RPMI8226 (cell line): ENCODE data around the gene TMEM170B.

ENCODE experiments used
- DNase-seq: peaks from one replicate; pipeline ENCODE4 v3.0.0-alpha.2; 2015

The TMEM170B gene, protein sequence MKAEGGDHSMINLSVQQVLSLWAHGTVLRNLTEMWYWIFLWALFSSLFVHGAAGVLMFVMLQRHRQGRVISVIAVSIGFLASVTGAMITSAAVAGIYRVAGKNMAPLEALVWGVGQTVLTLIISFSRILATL

DNA sequence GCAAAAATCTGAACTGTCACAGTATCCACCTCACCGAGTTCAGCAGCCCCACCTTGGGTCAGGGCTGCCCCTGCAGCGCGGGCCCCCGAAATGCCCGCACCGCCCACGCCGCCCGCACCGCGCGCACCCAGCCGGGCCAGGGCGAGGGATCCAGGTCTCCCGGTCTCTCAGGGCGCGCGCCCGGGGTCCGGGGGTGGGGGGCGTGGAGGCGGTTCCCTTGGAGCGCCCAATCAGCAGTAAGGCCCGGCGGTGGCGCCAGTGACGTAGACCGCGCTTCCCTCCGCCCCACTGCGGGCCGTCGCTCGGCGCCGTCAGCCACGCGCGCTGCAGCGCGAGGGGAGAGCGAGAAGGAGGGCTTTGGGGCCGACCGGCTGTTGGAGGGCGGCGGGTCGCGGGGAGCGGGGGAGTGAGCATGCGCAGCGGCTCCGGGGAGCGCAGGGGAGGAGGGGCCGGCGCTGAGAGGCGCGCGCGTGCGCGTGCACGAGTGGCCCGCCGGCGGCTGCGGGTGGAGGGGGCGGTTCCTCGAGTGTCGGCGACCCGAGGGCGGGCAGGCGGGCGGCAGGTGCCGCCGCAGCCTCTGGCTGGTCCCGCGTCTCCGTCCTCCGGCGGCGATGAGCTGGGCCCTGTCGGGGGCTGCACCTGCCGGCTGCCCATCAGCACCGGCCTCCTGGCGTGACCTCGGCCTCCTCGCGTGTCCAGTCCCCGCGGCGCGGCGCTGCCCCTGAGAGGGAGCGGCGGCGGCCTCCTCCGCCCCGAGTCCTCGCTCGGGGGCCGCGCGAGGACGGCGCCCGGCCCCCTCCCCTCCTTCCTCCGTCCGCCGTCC, at the start of gene TMEM170B:
Gene TMEM170B (plus strand): TSS at position 521 of the 823 bp plus-strand sequence. CDS start 529 bp downstream, outside the sequence.
- DNase-seq = peak; percentile 82

DNA sequence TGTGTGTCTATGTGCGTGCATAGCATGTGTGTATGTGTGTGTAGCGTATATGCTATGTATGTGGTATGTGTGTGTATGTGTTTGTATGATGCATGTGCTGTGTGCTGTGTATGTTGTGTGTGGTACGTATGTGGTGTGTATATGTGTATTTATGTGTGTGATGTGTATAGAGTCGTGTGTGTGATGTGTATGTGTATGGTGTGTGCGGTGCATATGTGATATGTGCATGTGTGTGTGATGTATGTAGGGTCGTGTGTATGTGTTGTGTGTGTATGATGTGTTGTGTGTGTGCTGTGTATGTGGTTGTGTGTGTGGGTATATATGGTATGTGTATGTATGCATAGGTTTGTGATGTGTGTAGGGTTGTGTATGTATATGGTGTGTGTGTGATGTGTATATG, 46.6 kb upstream of the TMEM170B start:
- no peak for DNase-seq

DNA sequence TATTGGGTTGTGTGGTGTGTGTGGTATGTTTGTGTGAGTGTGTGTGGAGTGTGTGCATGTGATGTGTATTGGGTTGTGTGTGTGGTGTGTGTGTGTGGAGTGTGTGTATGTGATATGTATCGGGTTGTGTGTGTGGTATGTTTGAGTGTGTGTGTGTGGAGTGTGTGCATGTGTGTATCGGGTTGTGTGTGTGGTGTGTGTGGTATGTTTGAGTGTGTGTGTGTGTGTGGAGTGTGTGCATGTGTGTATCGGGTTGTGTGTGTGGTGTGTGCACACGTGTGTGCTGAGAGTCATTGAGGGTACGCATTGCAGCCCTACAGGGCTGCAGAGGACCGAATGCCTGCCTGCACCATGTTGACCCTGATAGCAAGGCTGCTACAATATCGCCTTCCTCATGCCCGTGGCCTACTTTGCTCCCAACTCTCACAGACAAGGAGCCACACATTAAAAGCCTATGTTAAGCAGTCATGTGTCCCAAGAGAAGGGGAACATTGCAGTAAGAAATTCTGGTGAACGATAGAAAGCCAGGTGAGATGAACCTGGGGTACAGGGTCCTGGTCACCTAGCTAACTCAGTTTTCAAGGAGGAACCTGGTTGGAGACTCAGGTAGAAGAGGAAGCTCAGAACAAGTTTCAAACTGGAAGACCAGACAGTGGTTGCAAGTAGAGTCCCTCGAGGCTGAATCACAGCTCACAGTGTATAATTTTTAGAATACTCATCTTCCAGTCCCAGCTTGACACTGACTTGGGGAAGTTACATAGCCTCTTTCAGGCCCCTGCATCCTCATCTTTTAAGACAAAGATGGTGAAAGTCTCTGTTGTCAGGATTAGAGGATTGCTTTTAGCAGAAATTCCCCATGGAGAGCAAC, 45.7 kb upstream of the TMEM170B start:
- DNase-seq = no peak

DNA sequence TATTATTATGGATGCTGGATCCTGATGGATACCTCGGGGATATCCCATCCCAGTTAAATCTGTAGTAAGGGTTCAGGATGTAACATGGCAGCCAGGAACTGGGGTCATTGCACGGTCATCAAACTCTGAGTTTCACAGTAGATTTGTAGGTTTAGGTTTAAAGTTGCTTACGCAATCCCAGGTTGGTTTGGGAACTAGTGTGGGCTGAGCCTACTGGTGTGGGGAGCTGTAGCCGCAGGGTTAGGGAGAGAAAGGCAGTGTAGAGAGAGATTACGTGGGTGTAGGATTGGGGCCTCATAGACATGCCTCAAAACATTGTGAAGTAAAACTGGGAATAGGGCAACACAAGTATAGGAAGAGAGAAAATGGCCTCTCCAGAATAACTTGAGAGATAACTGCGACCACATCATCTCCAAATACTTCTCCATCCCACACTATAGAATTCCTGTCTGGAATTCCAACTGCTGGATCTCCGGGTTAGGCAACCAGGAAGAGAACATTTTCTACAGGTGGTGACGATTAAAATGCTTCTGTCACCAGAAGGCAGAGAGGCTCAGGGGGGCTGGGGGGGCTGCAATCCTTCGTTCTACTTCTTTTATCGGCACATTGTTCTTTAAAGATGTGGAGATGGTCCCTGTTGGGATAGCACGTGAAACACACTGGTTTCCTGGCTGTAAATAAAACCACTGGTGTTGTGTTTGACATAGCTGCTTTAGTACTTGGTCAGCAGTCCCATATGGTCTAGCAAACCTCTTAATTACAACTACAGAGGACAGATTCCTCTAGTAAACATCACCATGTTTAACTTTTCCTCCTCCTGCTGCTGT, 44.9 kb upstream of the TMEM170B start:
- no peak for DNase-seq

DNA sequence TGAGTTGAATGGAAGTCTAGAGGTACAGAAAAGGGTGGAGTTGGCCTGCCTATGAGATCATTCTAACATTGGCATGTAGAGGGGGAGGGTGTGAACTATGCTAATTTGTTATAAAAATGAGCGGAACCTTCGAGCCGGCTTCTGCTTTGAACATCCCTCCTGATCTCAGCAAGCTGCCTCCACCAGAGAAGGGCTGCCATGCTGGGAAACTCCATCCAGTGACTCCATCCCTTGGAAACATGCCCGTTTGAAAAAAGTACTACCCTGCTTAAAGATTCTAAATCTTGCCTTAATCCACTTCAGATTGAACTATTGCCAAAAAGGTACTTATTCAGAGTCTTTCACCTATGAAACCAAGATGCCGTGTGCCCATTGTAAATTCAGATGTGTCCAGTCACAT, 43.6 kb upstream of the TMEM170B start:
- no peak for DNase-seq

DNA sequence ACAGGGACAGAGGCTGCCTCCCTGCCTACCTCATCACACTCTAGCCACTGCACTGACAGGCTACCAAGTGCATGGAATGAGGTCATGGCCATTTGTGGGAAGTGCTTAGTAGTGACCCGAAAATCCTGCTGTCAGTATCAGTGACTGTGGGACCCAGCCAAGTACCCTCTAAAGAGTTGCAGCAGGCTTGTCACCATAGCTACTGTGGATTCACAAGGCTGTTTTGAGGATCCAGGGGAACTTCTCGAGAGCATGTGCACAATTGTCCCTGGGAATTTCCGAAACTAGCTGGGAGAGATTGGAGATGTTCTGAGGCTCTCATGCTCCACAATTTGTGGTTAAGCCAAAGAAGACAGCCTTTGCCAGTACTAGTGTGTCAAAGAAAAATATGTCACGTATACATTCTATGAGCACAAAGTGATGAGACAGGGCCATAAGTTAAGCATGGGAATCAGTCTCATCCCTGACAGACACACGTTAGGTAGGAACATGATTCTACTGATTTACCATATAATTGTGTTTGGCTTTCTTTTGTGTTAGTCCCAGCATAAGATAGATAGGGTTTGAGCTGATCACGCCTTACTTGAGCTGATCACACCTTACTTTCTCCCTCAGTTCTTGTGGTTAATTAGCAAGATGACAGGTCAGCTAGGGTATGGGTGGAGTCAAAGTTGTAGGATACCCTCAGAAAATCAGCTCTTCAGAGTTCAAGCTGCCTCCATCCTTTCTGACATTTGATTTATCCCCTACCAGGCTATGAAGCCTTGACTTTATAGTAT, 42.6 kb upstream of the TMEM170B start:
- no peak for DNase-seq

DNA sequence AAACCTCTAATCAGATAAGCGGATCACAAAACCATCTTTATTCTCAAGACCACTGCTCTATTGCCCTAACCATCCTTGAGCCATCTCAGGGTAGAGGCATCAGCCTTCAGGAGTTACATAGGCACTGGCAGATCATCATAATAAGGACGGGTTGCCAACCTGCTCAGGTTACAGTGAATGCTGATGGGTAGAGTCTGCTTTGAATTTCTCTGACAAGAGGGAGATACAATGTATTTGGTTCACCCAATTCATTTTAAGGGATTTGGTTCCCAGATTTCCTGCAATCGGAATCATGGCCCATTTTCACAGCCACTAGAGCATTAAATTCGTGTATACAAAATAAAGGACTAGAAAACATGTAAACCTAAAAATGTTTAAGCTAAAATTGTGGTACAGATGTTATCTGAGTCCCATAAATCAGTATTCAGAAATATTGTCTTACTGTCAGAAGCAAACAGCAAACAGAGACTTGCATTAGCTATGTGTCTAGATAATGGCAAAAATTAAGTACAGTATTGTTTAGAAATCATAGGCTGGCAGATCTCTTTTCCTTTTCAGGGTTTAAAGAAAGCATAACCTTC, 41.9 kb upstream of the TMEM170B start:
- no peak for DNase-seq

DNA sequence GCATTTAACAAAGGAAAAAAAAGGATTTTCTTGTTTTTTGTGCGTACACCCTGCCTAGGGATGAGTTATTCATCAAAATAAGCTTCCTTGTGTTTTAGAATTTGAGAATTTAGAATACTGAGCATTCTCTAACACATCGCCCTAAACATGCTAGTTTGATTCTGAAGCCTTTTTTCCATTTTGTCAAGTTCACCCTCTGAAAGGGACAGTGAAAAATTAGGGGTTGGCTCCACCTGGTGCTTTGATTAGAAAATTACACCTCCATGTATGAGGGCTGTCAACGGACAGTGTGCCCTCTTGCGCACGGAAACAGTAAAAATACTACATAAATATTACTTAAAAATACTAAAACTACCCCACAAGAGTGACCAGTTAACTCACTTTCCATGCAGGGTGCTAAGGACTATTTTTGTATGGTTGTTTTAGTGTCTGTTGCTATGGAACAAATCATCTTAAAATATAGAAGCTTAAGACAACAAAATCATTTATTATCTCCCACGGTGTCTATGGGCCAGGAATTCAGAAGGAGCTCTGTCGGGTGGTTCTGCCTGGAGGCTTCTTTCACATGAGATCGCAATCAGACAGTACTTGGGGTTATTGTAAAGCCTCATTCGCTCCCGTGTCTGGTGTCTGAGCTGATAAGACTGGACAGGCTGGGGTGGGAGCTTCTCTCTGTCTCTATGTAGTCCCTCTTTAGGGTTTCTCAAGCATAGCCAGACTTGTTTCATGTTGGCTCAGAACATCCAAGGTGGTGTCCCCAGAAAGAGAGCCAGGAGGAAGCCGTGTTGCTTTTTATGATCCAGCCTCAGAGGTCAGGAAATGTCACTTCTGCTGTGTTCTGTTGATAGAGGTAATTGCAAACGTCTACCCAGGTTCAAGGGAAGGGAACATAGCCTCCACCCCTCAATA, 41.1 kb upstream of the TMEM170B start:
- DNase-seq = peak; percentile 83

DNA sequence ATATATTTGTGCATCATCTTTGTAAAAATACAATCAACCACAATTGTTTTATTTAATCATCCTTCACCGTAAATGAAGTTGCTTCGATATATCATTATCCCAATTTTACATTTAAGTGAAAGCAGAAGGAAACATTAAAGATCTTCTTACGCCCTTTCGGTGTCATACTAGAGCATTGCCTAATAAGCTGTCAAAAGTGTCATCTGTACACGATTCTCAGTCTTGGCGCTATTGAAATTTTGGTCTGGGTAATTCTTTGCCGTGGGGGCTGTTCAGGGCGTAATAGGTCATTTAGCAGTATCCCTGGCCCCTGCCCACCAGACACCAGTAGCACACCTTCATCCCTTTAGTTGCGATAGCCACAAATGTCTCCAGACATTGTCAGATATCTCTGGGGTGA, 40.4 kb upstream of the TMEM170B start:
- DNase-seq = no peak

DNA sequence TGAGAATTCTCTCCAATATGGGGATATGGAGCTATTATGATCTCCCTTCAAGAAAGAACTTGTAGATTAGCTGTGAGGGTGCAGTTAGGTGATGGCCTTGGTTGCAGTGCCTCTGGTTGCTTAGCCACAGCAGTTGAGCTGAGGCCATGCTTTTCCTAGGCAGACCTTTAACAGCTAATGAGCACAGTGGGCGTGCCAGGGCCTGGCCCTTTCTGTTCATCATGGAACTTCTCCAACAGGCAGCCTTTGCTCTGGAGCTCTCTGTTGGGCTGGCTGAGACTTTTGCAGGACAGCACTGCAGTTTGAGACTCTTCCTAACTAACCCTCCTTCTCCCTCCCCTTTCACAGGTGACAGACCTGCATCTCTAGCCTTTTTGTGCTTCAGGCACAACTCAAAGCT, 39.7 kb upstream of the TMEM170B start:
- no peak for DNase-seq

DNA sequence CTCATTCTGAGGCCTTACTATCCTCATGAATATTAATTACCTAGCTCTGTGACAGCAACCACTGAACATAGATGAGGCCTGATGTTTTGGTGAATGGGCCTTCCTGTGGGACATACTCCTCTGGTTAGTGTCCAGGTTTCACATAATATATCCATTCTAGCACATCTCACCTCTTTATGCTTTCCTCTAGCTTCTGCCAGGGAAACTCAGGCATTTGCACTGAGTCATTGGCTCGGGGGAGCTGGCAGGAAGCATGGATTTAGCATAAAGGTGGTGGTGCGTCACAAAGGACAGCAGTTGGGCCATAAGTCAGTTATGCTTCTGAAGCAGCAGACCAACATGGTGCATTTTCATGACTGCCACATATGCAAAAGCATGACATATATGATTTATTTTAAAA, 37.5 kb upstream of the TMEM170B start:
- no peak for DNase-seq

DNA sequence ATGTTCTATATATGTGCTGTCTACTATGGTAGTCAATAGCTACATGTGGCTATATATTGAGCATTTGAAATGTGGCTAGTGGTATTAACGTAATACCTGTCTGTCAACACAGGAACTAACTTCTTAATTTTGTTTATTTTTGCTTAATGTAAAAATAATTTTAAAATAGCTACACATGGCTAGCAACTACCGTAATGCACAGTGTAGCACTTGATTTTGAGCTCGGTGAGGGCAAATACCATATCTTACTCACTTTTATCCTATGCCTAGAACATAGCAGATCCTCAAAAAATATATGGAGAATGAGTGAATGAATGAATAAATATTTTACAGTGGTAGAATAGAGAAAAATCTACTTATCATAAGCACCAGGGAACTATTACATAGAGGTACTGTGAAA, 28.1 kb upstream of the TMEM170B start:
- no peak for DNase-seq

DNA sequence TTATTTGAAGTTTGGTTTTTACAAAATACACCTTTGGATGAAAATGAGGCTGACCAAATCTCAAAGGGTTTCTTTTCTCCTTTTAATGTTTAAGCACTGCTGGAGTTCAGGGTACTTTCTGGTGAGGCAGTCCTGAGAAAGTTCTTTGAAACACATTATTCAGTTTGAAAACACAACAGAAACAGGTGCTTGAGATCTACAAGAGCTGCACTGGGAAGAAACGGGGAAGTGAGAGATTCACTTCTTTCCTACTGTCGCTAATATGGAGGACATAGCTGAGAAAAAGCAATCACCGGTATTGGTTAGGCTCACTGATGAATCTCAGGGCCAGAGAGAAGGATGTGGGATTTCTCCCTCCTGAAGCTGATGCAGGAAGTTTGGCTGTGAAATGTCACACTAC, 22.9 kb upstream of the TMEM170B start:
- no peak for DNase-seq

DNA sequence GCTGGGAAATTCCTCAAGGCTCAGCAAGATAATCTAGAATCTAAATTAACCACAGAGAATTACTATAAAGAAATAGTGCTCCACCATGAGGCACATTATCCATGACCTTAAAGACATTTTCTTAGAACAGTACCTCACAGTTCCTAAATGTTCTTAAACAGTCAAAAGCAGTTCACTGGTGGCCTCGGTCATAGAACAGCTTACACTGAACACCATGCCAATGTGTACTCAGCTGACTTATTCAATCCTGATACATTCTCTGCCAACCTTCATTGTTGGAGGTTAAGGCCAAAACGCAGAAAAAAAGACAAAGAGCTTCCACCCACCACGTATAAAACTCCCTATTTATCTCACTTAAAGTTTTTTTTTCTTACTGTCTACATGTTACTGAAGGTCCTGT, 21.8 kb upstream of the TMEM170B start:
- DNase-seq = no peak

DNA sequence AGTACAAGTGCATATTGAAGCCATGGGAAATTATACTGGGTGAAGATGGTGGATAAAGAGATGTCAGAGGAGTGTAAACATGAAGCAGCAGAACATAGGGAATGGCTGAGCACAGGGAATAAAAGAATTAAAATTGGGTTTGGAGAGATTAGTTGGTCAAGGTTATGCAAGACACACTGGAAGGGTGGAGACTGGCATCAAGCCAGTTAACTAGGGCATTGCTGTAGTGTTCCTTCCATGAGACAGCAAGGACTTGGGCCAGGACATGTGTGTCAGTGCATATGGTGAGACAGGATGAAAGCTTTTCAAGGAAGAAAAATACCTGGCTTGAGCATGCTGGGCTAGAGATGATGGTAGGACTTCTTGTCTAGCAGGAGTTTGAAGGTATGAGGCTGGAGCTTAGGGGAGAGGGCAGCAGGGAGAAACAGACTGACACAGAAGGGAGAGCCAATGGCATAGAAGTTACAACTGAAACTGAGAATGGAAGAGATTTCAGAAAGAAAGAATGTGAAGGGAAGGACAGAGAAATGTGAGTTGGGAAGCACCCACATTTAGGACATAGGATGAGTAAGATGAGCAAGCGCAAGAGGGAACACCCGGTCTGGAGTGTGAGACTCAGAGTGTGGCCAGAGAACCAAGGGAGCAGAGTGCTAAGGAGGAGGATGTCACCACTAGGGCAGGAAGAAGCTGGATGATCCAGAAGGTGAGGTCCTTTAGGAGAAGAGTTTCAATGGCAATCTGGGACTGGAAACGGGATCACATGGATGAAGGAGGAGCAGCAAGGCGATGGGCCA, 14.5 kb upstream of the TMEM170B start:
- DNase-seq = no peak

DNA sequence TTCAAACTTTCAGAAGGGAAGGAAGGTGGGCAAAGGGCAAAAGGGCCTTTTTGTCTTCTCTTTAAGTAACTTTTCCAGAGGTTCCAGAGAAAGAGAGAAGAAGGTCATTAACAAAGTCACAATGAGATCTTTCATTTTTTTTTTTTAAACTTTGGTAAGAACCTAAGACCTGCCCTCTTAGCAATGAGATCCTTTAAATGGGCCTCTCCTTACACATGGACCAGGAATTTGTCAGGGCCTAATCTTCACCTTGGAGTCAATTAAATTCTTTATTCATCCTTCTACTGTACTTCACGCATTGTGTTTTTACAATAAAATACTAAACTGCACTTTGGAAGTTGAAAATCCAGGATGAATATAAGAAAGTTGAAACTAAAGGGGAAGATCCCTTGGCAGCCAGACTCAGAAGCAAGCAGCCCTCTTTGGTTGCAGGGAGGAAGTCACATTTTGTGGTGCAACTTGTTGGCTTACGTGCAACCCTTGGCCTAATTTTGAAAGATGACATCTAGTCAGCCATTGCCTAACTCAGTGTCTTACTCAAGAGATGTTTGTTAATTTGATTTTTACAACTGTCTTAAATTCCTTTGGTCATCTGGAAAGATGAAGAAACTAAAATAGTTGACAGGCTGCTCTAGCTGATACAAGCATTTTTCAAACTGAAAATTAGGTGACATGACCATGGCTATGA, 11.9 kb upstream of the TMEM170B start:
- DNase-seq = no peak

DNA sequence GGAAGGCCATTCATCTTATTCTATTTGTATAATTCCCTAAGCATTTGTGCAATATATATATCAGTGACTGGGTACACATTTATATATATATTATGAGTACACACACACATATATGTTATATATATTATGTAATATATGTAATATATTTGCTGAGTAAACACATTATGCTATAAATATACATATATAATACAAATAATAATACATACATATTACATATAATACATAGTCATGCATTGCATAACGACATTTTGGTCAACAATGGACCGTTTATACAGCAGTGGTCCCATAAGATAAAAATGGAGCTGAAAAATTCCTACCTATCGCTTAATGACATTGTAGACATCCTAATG, 11.4 kb upstream of the TMEM170B start:
- DNase-seq = no peak

DNA sequence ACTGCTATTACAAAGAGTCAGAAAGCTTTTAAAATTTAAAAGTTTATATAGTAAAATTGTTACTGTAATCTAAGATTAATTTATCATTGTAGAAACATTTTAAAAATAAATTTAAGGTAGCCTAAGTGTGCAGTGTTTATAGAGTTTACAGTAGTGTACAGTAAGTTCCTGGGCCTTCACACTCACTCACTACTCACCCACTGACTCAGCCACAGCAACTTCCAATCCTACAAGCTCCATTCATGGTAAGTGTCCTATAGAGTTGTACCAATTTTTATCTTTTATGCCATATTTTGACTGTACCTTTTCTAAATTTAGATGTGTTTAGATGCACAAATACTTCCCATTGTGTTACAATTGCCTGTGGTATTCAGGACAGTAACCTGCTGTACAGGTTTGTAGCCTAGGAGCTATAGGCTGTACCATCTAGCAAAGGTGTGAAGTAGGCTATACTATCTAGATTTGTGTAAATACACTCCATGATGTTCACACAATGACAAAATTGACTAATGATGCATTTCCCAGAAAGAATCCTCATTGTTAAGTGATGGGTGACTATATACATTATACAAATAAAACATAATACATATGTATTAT, 10.2 kb upstream of the TMEM170B start:
- no peak for DNase-seq

DNA sequence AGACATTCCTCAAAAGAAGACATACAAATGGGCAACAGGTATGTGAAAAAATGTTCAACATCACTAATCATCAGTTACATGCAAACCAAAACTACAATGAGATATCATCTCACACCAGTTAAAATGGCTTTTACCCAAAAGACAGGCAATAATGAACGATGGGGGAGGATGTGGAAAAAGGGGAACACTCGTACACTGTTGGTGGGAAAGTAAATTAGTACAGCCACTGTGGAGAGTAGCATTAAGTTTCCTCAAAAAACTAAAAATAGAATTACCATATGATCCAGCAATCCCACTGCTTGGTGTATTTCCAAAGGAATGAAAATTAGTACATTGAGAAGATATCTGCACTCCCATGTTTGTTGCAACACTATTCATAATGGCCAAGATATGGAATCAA, 8.6 kb upstream of the TMEM170B start:
- no peak for DNase-seq
